GM12801 (cell line): ENCODE results near the gene CD93.

Source experiments
- TF ChIP-seq, protein P1 (sequence below): IDR thresholded peaks from one replicate; pipeline ENCODE4 v1.5.1; 2011; ENCODE audit warnings: control low read depth; ENCODE audit not compliant: insufficient read length; ENCODE audit errors: extremely low read depth

The CD93 gene, protein sequence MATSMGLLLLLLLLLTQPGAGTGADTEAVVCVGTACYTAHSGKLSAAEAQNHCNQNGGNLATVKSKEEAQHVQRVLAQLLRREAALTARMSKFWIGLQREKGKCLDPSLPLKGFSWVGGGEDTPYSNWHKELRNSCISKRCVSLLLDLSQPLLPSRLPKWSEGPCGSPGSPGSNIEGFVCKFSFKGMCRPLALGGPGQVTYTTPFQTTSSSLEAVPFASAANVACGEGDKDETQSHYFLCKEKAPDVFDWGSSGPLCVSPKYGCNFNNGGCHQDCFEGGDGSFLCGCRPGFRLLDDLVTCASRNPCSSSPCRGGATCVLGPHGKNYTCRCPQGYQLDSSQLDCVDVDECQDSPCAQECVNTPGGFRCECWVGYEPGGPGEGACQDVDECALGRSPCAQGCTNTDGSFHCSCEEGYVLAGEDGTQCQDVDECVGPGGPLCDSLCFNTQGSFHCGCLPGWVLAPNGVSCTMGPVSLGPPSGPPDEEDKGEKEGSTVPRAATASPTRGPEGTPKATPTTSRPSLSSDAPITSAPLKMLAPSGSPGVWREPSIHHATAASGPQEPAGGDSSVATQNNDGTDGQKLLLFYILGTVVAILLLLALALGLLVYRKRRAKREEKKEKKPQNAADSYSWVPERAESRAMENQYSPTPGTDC

DNA sequence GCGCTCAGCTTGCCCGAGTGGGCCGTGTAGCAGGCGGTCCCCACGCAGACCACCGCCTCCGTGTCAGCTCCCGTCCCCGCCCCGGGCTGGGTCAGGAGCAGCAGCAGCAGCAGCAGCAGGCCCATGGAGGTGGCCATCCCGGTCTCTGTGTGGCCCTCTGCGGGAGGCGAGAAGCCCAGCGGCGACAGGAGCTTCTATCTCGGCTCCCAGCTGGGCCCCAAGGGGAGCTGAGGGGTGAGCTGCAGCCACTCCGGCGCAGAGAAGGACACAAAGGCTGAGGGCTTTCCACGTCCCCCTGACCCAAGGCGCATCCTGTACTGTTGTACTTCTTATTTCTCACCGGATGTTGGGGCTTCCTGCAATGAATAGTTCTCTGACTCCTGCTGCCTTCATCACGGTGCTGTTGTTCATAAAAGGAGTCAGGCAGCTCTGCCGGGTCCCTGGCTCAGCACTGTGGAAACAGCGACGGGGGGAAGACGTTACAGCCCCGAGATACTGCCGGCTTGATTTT is at the start of gene CD93:
Gene CD93 (minus strand): TSS at position 269 of the 511 bp plus-strand sequence. CDS start 132 bp downstream, at position 137.
- TF ChIP-seq, protein P1, sequence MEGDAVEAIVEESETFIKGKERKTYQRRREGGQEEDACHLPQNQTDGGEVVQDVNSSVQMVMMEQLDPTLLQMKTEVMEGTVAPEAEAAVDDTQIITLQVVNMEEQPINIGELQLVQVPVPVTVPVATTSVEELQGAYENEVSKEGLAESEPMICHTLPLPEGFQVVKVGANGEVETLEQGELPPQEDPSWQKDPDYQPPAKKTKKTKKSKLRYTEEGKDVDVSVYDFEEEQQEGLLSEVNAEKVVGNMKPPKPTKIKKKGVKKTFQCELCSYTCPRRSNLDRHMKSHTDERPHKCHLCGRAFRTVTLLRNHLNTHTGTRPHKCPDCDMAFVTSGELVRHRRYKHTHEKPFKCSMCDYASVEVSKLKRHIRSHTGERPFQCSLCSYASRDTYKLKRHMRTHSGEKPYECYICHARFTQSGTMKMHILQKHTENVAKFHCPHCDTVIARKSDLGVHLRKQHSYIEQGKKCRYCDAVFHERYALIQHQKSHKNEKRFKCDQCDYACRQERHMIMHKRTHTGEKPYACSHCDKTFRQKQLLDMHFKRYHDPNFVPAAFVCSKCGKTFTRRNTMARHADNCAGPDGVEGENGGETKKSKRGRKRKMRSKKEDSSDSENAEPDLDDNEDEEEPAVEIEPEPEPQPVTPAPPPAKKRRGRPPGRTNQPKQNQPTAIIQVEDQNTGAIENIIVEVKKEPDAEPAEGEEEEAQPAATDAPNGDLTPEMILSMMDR = no peak

DNA sequence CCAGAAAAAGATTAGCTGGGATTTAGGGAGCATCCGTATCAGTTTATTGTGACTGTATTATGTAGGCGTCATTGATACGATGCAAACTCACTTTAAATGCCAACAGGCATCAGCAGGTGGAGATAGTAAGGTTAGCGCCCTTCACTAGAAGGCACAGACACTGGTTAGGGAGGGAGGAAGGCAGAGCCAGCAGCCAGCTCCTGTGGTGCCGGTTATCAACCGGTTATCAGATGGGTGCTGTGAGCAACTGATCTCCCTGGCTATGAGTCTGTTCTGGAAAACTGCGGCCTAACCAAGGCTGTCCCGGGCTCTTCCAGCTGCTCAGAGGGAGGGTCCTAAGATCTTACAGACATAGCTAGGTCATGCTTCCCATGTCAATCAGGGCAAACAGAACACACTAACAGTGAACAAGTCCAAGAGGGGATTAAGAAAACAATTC is 47.5 kb upstream of the CD93 start:
- TF ChIP-seq, protein P1 = no peak

DNA sequence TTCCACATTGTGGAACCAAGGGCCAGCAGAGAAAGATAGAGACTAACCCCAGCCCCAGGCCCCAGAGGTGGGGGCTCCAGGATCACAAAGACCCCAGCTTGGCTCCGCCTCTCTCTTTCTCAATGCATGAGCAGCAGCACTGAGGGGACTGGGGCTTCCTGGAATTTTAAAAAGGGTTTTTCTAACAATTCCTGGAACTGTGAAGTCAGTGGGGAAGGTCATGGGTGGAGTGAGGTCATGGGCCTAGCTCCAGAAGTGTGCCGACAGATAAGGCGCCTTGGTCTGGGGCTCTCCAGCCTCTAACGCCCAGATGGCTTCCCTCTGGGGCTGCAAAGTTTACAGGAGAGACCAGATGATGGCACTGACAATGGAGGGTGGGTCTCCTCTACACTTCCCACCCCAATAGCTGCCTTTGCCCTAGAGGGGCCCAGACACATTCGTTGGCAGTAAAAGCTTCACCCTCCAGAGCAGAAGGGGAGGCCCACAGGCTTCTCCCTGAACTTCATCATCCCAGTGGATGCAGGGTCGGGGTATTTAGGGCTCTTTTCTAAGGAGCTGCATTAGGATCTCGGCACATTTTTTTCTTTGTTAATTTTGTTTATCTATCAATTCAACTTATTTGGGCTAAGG is 46.9 kb upstream of the CD93 start:
- TF ChIP-seq, protein P1 = no peak

DNA sequence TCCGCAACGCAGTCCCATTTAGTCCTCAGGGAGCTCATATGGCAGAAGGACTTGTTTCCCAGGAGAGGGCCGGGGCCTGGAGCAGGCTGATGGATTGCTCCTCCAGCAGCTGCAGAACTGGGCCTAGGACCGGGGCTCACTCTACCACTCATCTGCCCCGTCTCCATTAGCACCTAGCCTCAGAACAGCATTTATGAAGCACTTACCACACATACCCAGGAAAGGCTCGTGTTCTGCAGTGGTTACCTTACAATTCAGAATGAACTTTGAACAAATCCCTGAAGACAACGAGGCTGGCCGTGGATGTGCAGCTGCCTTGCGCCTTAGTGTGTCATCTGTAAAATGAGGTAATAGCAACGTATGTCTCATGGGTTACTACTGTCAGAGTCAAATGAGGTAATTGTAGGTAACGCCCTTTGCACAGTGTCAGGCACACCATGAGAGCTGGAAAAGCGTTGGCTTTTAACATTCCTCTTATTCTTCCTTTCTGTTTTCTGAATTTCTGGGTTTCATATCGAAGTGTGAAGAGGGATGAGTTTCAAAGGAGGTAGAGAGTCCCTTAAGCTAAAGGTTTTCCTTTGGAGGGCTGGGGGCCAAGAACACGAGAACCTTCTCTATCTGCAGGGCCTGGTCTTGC is 46.3 kb upstream of the CD93 start:
- TF ChIP-seq, protein P1 = no peak

DNA sequence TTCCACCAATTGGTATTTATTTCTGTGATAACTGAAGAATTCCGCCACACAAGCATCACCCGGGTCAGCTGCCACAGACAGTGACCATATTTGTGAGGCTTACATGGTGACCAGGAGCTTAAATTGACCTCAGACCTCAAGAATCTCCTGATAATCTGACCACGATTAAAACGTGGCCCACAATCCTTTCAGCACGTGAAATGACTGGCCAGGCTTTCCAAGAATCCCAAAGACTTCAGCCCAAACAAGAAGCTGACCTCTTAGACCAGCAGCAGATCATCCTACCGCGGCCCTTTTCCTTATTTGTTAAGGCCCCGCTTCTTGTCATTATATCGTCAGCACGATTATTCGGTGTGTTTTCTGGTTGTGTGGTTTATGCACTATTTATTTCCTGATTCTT is 45.6 kb upstream of the CD93 start:
- TF ChIP-seq, protein P1 = no peak

DNA sequence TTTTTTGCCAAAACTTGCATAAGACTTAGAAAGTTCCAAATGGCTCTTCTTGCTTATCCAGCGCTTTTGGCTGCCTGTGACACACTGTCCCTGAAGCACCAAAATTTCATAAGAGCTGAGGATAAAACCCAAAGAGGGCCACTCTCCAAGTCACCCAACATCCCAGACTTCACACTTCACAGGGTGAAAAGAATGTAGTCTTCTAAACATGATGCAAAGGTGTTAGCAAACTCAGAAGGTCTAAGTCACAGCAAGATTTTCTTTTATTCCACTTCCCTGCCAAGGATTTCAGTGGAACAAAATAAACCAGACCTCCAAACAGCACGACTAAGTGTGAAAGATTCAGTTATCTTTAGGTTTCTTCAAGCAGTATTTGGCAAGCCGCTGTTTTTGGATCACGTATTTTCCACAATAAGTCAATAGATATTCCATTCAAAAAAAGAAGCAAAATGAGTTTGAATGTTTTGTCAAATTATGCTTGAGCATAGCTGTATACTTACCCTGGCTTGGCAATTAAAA is 44.6 kb upstream of the CD93 start:
- TF ChIP-seq, protein P1 = no peak
